Heart right ventricle (tissue), 16 donors: ENCODE measurements around the gene NXPE2. TPM values are rescaled to one million over a fixed set of nuclear protein-coding genes. Genes with fewer than 3 reads are reported as not detected.

Experiments
- ATAC-seq, 8 donors: fragments of 200-7000 bp; cut with Tn5 transposase; one replicate each; pipeline ENCODE4 v1.9.1; 2020; ENCODE audit warnings: mild to moderate bottlenecking in 8 of 8, moderate library complexity in 8 of 8, moderate number of reproducible peaks in 1 of 8
- DNase-seq, 2 donors: peaks; one replicate each; pipeline ENCODE4 v3.0.0-alpha.2; 2020
- H3K27ac ChIP-seq, 10 donors: fragments of 200-600 bp; sonication (generic) in 2 of 10; one replicate each; pipeline versions ENCODE4 v1.5.0 to v1.8.0; 2020 to 2022; ENCODE audit warnings: mild to moderate bottlenecking in 3 of 10
- H3K27me3 ChIP-seq, 7 donors: fragments of 200-600 bp; one replicate each; pipeline ENCODE4 v1.8.0; 2021 to 2022; ENCODE audit warnings: mild to moderate bottlenecking in 2 of 7
- H3K36me3 ChIP-seq, 9 donors: fragments of 200-600 bp; sonication (generic) in 1 of 9; one replicate each; pipeline versions ENCODE4 v1.5.0 to v1.8.0; 2020 to 2022; ENCODE audit warnings: mild to moderate bottlenecking in 2 of 9
- H3K4me1 ChIP-seq, 9 donors: fragments of 200-600 bp; sonication (generic) in 1 of 9; one replicate each; pipeline versions ENCODE4 v1.5.0 to v1.8.0; 2020 to 2022; ENCODE audit warnings: mild to moderate bottlenecking in 4 of 9
- H3K4me3 ChIP-seq, 10 donors: fragments of 200-600 bp; sonication (generic) in 2 of 10; one replicate each; pipeline versions ENCODE4 v1.5.0 to v1.8.0; 2020 to 2022; ENCODE audit warnings: mild to moderate bottlenecking in 7 of 10, moderate library complexity in 2 of 10
- H3K9me3 ChIP-seq, 11 donors: fragments of 200-600 bp in 10 of 11; sonication (generic) in 2 of 11; one replicate each; pipeline versions ENCODE4 v1.5.0 to v1.8.0; 2013 to 2022; ENCODE audit warnings: mild to moderate bottlenecking in 2 of 11, control low read depth in 1 of 11, moderate library complexity in 1 of 11
- WGBS, 2 donors: extraction: QIAGEN DNeasy Blood & Tissue Kit; methylation state at CpG; one replicate each; pipeline ENCODE4 v1.1.7; 2013; ENCODE audit warnings: inconsistent platforms in 1 of 2; 5-methylcytosine and 5-hydroxymethylcytosine counted together
- intact Hi-C, 10 donors: fragments of 100-400 bp; cut with DNase I; formaldehyde crosslinking; loops; one replicate each; pipeline versions ENCODE4 v1.11.1 to v1.14.2; 2022
- polyA plus RNA-seq, 2 donors: library from polyadenylated mRNA; stranded (reverse); fragments of 200-250 nt; gene quantifications; one replicate each; pipeline ENCODE4 v1.2.3, GENCODE V29; 2013
- total RNA-seq, 10 donors: library from RNA; stranded (reverse); fragmentation: NEBNext Ultra II Directional in 3 of 10; extraction: Animal tissue kit (Norgen Biotek cat#: 25700) in 3 of 10; gene quantifications; one replicate each; pipeline versions ENCODE4 v1.2.1 to v1.2.4, GENCODE V29; 2021 to 2023
- TF ChIP-seq, protein P1 (sequence below), 9 donors: fragments of 200-600 bp; sonication (generic) in 2 of 9; IDR thresholded peaks; one replicate each; pipeline versions ENCODE4 v1.5.0 to v1.8.0; 2021 to 2022; ENCODE audit warnings: antibody characterized with exemption in 9 of 9, mild to moderate bottlenecking in 5 of 9, moderate library complexity in 1 of 9
- donor health status: Arrhythmogenic right ventricular cardiomyopathy.
- donor health status: ischemic (EF 13 %, LVEDD 7.1; RV severe dilation, severe dysfunction).
- donor health status: healthy with polysubstance abuse.
- donor health status: DM: no; HTN: yes; CAD: no.
- donor health status: DM: no; HTN: no; CAD: no.
- donor health status: ischemic (EF 25% LVEDD 6.9; RV normal size, moderate dysfunction).
- donor health status: ischemic (EF 25% LVEDD 5.7; RV mildly dilated, moderate dysfunction).
- donor health status: healthy.
- donor health status: DM: yes; HTN: yes; CAD: no.
- donor health status: Ischemic cardiomyopathy.
- donor health status: ischemic (EF 35%, LVEDD 5.7; RV mildly dilated, moderate dysfunction).
- donor health status: nonischemic (EF 11% LVEDD 7.7; RV severe dilation, severe dysfunction).
- donor health status: DM: yes; HTN: yes; CAD: no.
- donor health status: PGD.
- donor health status: ischemic (EF 29% LVEDD 5.4; RV normal size, mild dysfunction).
- donor health status: nonischemic (EF 23%, LVEDD 6.1; RV moderate dilation, normal function).

Gene NXPE2
- total and polyA plus RNA-seq, 12 donors: 0.04 to 0.59 (median 0.18) TPM; not detected in 4

DNA sequence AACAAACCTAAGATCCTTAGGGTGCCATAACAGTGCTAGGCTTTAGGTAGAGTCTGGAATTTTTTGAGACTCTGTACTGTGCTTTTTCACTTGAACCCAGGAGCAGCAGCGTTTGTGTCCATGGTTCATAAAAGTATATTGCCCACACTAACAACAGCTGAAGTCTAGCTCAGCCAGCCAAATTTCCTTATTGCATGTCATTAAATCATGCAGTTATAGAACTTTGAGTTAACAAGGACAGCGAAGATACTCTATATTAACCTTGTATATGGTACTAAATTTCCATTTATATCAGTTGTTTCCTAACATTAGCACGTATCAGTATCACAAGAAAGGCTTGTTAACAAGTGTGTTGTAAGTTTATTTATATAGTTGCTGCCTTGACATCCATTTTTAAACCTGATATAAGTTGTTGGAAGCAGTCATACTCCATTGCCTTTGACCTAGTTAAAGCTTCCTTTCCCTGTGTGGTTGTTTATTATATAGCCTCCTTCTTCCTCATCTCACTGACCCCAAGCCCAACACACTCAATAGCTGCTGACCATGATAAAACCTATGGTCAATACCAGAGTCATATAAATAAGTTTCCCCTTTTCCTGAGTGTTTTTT is 46.7 kb downstream of the NXPE2 start:
- DNase-seq: no peak
- intact Hi-C loops: no loop called here
- 72 to 74% methylated on average over 3 of the region's 3 CpGs for WGBS, 2 donors
- peaks cover 0 to 13% (median 0%) of the 10 kb centered on the region in 11 donors for H3K9me3 ChIP-seq
- no peaks in the 10 kb centered on the region for H3K36me3 ChIP-seq
- ATAC-seq: no peak
- TF ChIP-seq, protein P1, sequence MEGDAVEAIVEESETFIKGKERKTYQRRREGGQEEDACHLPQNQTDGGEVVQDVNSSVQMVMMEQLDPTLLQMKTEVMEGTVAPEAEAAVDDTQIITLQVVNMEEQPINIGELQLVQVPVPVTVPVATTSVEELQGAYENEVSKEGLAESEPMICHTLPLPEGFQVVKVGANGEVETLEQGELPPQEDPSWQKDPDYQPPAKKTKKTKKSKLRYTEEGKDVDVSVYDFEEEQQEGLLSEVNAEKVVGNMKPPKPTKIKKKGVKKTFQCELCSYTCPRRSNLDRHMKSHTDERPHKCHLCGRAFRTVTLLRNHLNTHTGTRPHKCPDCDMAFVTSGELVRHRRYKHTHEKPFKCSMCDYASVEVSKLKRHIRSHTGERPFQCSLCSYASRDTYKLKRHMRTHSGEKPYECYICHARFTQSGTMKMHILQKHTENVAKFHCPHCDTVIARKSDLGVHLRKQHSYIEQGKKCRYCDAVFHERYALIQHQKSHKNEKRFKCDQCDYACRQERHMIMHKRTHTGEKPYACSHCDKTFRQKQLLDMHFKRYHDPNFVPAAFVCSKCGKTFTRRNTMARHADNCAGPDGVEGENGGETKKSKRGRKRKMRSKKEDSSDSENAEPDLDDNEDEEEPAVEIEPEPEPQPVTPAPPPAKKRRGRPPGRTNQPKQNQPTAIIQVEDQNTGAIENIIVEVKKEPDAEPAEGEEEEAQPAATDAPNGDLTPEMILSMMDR (IDR thresholded peaks at IDR 0.05): no peak
- H3K4me3 ChIP-seq: no peak overlapping the region
- H3K4me1 ChIP-seq: no peaks in the 10 kb centered on the region
- peaks cover 0 to 12% (median 0%) of the 10 kb centered on the region in 7 donors for H3K27me3 ChIP-seq
- H3K27ac ChIP-seq: no peak overlapping the region

DNA sequence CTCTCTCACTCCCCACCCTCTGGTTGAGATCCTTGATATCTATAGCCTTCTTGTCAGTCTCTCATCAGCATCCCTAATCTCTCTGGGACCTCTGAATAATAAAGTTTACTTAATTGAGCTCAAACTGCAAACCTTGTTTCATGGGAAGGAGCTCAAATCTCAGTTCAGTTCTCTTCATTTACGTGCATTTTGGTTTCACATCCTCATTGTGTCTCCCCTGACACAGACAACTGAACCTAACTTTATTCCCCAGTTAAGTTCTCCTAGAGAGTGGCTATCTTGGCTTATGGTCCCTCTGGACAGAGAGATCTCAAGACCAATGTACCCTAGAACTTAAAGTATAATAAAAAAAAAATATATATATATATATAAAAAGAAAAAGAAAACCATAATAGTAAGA is 47.3 kb downstream of the NXPE2 start:
- H3K27me3 ChIP-seq: peaks cover 0 to 12% (median 0%) of the 10 kb centered on the region in 7 donors
- no peaks in the 10 kb centered on the region for H3K4me1 ChIP-seq
- H3K9me3 ChIP-seq: peaks cover 0 to 13% (median 0%) of the 10 kb centered on the region in 11 donors
- TF ChIP-seq, protein P1 (IDR thresholded peaks at IDR 0.05): no peak
- WGBS, 2 donors: 55 to 71% methylated on average over 1 of the region's 1 CpG
- H3K27ac ChIP-seq: no peak overlapping the region
- ATAC-seq: no peak
- H3K4me3 ChIP-seq: no peak overlapping the region
- intact Hi-C loops: no loop called here
- DNase-seq: no peak
- no peaks in the 10 kb centered on the region for H3K36me3 ChIP-seq

DNA sequence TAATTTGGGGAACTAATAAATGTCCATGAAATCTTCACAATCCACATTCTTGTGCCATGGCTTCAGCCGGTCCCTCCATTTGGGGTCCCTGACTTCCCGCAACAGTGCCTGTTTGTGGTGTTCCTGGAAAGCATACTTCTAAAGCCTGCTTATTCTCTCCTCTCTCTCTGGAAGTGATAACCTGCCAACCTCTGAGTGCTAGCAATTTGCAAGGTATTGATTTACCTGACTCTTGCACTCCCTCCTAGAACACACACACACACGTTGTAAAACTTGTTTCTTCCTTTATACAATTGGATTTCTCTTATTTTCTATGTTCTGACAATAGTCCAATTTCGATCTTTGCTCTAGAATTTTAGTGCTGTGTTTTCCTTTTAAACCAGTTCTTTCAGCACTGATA is 58.5 kb downstream of the NXPE2 start:
- Histone ChIP-seq H3K27ac (no peak overlapping the region), H3K4me3 (no peak overlapping the region), H3K27me3 (peaks cover 0 to 7% (median 0%) of the 10 kb centered on the region in 7 donors), H3K9me3 (peaks cover 0 to 19% (median 3%) of the 10 kb centered on the region in 11 donors), H3K4me1 (no peaks in the 10 kb centered on the region), H3K36me3 (no peaks in the 10 kb centered on the region)
- intact Hi-C loops: loop anchor here in 1 of 10 donors (10.0 kb wide), 1 partner anchor 1958 kb away; no protein-coding TSS in a partner anchor
- TF ChIP-seq, protein P1 (IDR thresholded peaks at IDR 0.05): no peak
- 73 to 75% methylated on average over 4 of the region's 4 CpGs for WGBS, 2 donors
- DNase-seq: no peak
- ATAC-seq: no peak

DNA sequence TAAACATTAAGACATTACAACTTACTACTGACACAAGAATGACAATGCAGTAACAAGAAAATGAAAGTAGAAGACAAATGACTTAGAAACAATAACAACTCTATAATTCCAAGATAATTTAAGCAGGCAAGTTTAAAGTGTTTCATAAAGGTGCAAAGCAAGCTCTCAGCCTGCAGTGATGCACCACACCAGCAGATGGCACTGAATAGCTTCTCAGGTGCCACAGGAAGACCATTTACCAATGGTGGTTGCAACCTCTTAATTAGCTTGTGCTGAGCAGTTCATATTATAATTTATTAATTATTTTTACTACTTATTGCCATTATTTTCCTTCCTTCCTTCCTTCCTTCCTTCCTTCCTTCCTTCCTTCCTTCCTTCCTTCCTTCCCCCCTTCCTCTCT is 60.6 kb downstream of the NXPE2 start:
- peak in 1 of 2 donors; percentile 16 for DNase-seq
- no peaks in the 10 kb centered on the region for H3K27me3 ChIP-seq
- intact Hi-C loops: loop anchor here in 1 of 10 donors (10.0 kb wide), 1 partner anchor 1956 kb away; no protein-coding TSS in a partner anchor
- TF ChIP-seq, protein P1 (IDR thresholded peaks at IDR 0.05): peak; percentile 43 to 78 (median 65)
- ATAC-seq: no peak
- H3K4me3 ChIP-seq: no peak overlapping the region
- H3K36me3 ChIP-seq: no peaks in the 10 kb centered on the region
- peaks cover 0 to 26% (median 3%) of the 10 kb centered on the region in 11 donors for H3K9me3 ChIP-seq
- H3K27ac ChIP-seq: no peak overlapping the region
- no peaks in the 10 kb centered on the region for H3K4me1 ChIP-seq
